Hepatocyte (in vitro differentiated cells): ENCODE data around the gene TACC2. TPM values are rescaled to one million over a fixed set of nuclear protein-coding genes. Genes with fewer than 3 reads are reported as not detected.

Source experiments
- DNase-seq: peaks from one replicate; pipeline ENCODE4 v3.0.0-alpha.2; 2016; ENCODE audit warnings: low spot score
- H2AFZ ChIP-seq: fragments of 200-600 bp; sonication (generic); 2 replicates; pipeline ENCODE4 v1.6.0; 2016; ENCODE audit warnings: antibody characterized with exemption, mild to moderate bottlenecking
- H3K27ac ChIP-seq: fragments of 200-600 bp; sonication (generic); 2 replicates; pipeline ENCODE4 v1.5.1; 2016; ENCODE audit warnings: mild to moderate bottlenecking
- H3K27me3 ChIP-seq: fragments of 200-600 bp; sonication (generic); 2 replicates; pipeline ENCODE4 v1.6.1; 2016
- H3K36me3 ChIP-seq: fragments of 200-600 bp; sonication (generic); replicated peaks from 2 replicates; pipeline ENCODE4 v1.5.1; 2016; ENCODE audit warnings: low read depth; ENCODE audit not compliant: insufficient read depth
- H3K4me1 ChIP-seq: fragments of 200-600 bp; sonication (generic); 2 replicates; pipeline ENCODE4 v1.5.1; 2016; ENCODE audit warnings: mild to moderate bottlenecking, moderate library complexity; ENCODE audit not compliant: insufficient read depth
- H3K4me2 ChIP-seq: fragments of 200-600 bp; sonication (generic); 2 replicates; pipeline ENCODE4 v1.6.0; 2016
- H3K4me3 ChIP-seq: fragments of 200-600 bp; sonication (generic); 2 replicates; pipeline ENCODE4 v1.5.1; 2016; ENCODE audit warnings: mild to moderate bottlenecking
- H3K79me2 ChIP-seq: fragments of 200-600 bp; sonication (generic); 2 replicates; pipeline ENCODE4 v1.6.0; 2017; ENCODE audit warnings: mild to moderate bottlenecking
- H3K9me2 ChIP-seq: fragments of 200-600 bp; sonication (generic); replicated peaks from 2 replicates; pipeline ENCODE4 v1.6.0; 2017; ENCODE audit warnings: mild to moderate bottlenecking; ENCODE audit not compliant: insufficient read depth
- H3K9me3 ChIP-seq: fragments of 200-600 bp; sonication (generic); 2 replicates; pipeline ENCODE4 v1.5.1; 2016; ENCODE audit warnings: low read depth, mild to moderate bottlenecking
- H4K20me1 ChIP-seq: fragments of 200-600 bp; sonication (generic); 2 replicates; pipeline ENCODE4 v1.6.0; 2016; ENCODE audit warnings: mild to moderate bottlenecking; ENCODE audit not compliant: insufficient read depth, poor library complexity, severe bottlenecking
- CTCF ChIP-seq: fragments of 200-600 bp; sonication (generic); IDR thresholded peaks from 2 replicates; pipeline ENCODE4 v1.5.1; 2016; ENCODE audit warnings: antibody characterized with exemption, mild to moderate bottlenecking; ENCODE audit not compliant: poor library complexity
- EZH2 ChIP-seq: fragments of 200-600 bp; sonication (generic); IDR thresholded peaks from 2 replicates; pipeline ENCODE4 v1.6.1; 2016; ENCODE audit warnings: antibody characterized with exemption, mild to moderate bottlenecking, borderline replicate concordance
- EZH2phosphoT487 ChIP-seq: fragments of 200-600 bp; sonication (generic); IDR thresholded peaks from one replicate; pipeline ENCODE4 v1.6.1; 2018; ENCODE audit warnings: antibody characterized with exemption, mild to moderate bottlenecking, low read depth, moderate library complexity; ENCODE audit not compliant: unreplicated experiment, severe bottlenecking
- WGBS: methylation state at CpG from one replicate; pipeline ENCODE4 v1.1.6; 2016; ENCODE audit warnings: low lambda C conversion rate; ENCODE audit errors: missing lambda C conversion rate; 5-methylcytosine and 5-hydroxymethylcytosine counted together
- polyA plus RNA-seq: library from polyadenylated mRNA; unstranded; fragments of >200 nt; fragmentation: Nextera tagmentation; extraction: Ambion mirVana; gene quantifications from 2 replicates; pipeline ENCODE4 v1.2.1, GENCODE V29; 2016
- total RNA-seq: library from RNA; depleted of rRNA; stranded (reverse); fragments of >200 nt; gene quantifications from 2 replicates; pipeline ENCODE4 v1.2.3, GENCODE V29; 2014

The TACC2 gene
- total and polyA plus RNA-seq, 2 experiments from 2014 or later = 20.0 to 34.6 TPM

GRCh38 chr10:122196218-122196617, 207.3 kb downstream of the TACC2 start:
- Histone ChIP-seq H3K9me2 (no peaks in the 10 kb centered on the region), H3K27me3 (no peaks in the 10 kb centered on the region), H3K4me3 (no peak overlapping the region), H3K4me1 (no peaks in the 10 kb centered on the region), H2AFZ (no peak overlapping the region), H3K27ac (no peak overlapping the region), H3K9me3 (no peaks in the 10 kb centered on the region), H4K20me1 (peaks cover 13% of the 10 kb centered on the region), H3K4me2 (no peak overlapping the region), H3K36me3 (peaks cover 3% of the 10 kb centered on the region), H3K79me2 (peaks cover 9% of the 10 kb centered on the region)
- TF ChIP-seq EZH2 (no peak), EZH2phosphoT487 (no peak), CTCF (no peak)
- 89% methylated on average over 12 of the region's 12 CpGs for WGBS
- DNase-seq = no peak

GRCh38 chr10:122197611-122198222, 208.8 kb downstream of the TACC2 start:
- Histone ChIP-seq H3K36me3 (peaks cover 3% of the 10 kb centered on the region), H3K9me3 (no peaks in the 10 kb centered on the region), H3K4me3 (no peak overlapping the region), H3K4me2 (no peak overlapping the region), H3K27me3 (no peaks in the 10 kb centered on the region), H4K20me1 (peaks cover 7% of the 10 kb centered on the region), H3K27ac (no peak overlapping the region), H2AFZ (no peak overlapping the region), H3K79me2 (peaks cover 3% of the 10 kb centered on the region), H3K9me2 (no peaks in the 10 kb centered on the region), H3K4me1 (no peaks in the 10 kb centered on the region)
- 90% methylated on average over 13 of the region's 13 CpGs for WGBS
- TF ChIP-seq CTCF (no peak), EZH2 (no peak), EZH2phosphoT487 (no peak)
- DNase-seq = no peak

GRCh38 chr10:122198631-122199030, 209.7 kb downstream of the TACC2 start:
- 96% methylated on average over 12 of the region's 12 CpGs for WGBS
- no peaks in the 10 kb centered on the region for H3K9me2 ChIP-seq
- no peak overlapping the region for H3K4me3 ChIP-seq
- H3K27me3 ChIP-seq = no peaks in the 10 kb centered on the region
- H3K36me3 ChIP-seq = peaks cover 3% of the 10 kb centered on the region
- H3K4me2 ChIP-seq = no peak overlapping the region
- DNase-seq = no peak
- H3K9me3 ChIP-seq = no peaks in the 10 kb centered on the region
- no peak overlapping the region for H2AFZ ChIP-seq
- H3K79me2 ChIP-seq = no peaks in the 10 kb centered on the region
- no peaks in the 10 kb centered on the region for H4K20me1 ChIP-seq
- no peak for TF ChIP-seq EZH2
- no peak for TF ChIP-seq CTCF
- no peak for TF ChIP-seq EZH2phosphoT487
- H3K4me1 ChIP-seq = no peaks in the 10 kb centered on the region
- no peak overlapping the region for H3K27ac ChIP-seq
